ENCODE data around the gene CRABP1.
A peak's percentile ranks its signal among the peaks of the same experiment; 100 is the strongest.

Gene CRABP1

GRCh38 chr15:78316283-78317083 lies 23.7 kb upstream of the CRABP1 start:
- DNase-seq (ENCODE audit: low read depth) = no peak
- in situ Hi-C loops (cut with HindIII; ENCODE audit: low sequenced_read_pairs) = no loop called here

GRCh38 chr15:78317145-78317836 lies 22.9 kb upstream of the CRABP1 start:
- in situ Hi-C loops (cut with HindIII; ENCODE audit: low sequenced_read_pairs) = no loop called here
- peak; percentile 5 for TF ChIP-seq CTCF (IDR thresholded peaks at IDR 0.05; ENCODE audit: low read depth, low read length, missing control alignments)
- no peak for DNase-seq (ENCODE audit: low read depth)

More at GRCh38 chr15:78316283-78317083, 23.7 kb upstream of the CRABP1 start:
- no peak overlapping the region for H3K4me3 ChIP-seq (ENCODE audit: low read depth, low read length)
- TF ChIP-seq CTCF (IDR thresholded peaks at IDR 0.05; ENCODE audit: low read depth, low read length, missing control alignments) = no peak

GRCh38 chr15:78319588-78319987 lies 20.6 kb upstream of the CRABP1 start:
- no peak for DNase-seq (ENCODE audit: low read depth)
- no peak overlapping the region for H3K4me3 ChIP-seq (ENCODE audit: low read depth, low read length)
- in situ Hi-C loops (cut with HindIII; ENCODE audit: low sequenced_read_pairs) = no loop called here
- no peak for TF ChIP-seq CTCF (IDR thresholded peaks at IDR 0.05; ENCODE audit: low read depth, low read length, missing control alignments)

More at GRCh38 chr15:78317145-78317836, 22.9 kb upstream of the CRABP1 start:
- no peak overlapping the region for H3K4me3 ChIP-seq (ENCODE audit: low read depth, low read length)

- in situ Hi-C loops (cut with HindIII; ENCODE audit: low sequenced_read_pairs) = no loop called here
- DNase-seq (ENCODE audit: low read depth) = no peak
Observed at GRCh38 chr15:78320183-78320582, 20.0 kb upstream of the CRABP1 start.

GRCh38 chr15:78321041-78321570 lies 19.0 kb upstream of the CRABP1 start:
- DNase-seq (ENCODE audit: low read depth) = no peak
- TF ChIP-seq CTCF (IDR thresholded peaks at IDR 0.05; ENCODE audit: low read depth, low read length, missing control alignments) = no peak
- in situ Hi-C loops (cut with HindIII; ENCODE audit: low sequenced_read_pairs) = no loop called here
- no peak overlapping the region for H3K4me3 ChIP-seq (ENCODE audit: low read depth, low read length)

More at GRCh38 chr15:78320183-78320582, 20.0 kb upstream of the CRABP1 start:
- no peak for TF ChIP-seq CTCF (IDR thresholded peaks at IDR 0.05; ENCODE audit: low read depth, low read length, missing control alignments)
- no peak overlapping the region for H3K4me3 ChIP-seq (ENCODE audit: low read depth, low read length)

- no peak overlapping the region for H3K4me3 ChIP-seq (ENCODE audit: low read depth, low read length)
- TF ChIP-seq CTCF (IDR thresholded peaks at IDR 0.05; ENCODE audit: low read depth, low read length, missing control alignments) = no peak
- no peak for DNase-seq (ENCODE audit: low read depth)
- in situ Hi-C loops (cut with HindIII; ENCODE audit: low sequenced_read_pairs) = no loop called here
Observed at GRCh38 chr15:78321786-78322185, 18.4 kb upstream of the CRABP1 start.
